GM18511 (cell line): ENCODE measurements around the gene LINC00632.

Experiments used
- ATAC-seq: cut with Tn5 transposase; IDR thresholded peaks from one replicate; pipeline ENCODE4 v1.9.1; 2021; ENCODE audit warnings: mild to moderate bottlenecking, moderate library complexity; ENCODE audit not compliant: unreplicated experiment

Gene LINC00632

DNA sequence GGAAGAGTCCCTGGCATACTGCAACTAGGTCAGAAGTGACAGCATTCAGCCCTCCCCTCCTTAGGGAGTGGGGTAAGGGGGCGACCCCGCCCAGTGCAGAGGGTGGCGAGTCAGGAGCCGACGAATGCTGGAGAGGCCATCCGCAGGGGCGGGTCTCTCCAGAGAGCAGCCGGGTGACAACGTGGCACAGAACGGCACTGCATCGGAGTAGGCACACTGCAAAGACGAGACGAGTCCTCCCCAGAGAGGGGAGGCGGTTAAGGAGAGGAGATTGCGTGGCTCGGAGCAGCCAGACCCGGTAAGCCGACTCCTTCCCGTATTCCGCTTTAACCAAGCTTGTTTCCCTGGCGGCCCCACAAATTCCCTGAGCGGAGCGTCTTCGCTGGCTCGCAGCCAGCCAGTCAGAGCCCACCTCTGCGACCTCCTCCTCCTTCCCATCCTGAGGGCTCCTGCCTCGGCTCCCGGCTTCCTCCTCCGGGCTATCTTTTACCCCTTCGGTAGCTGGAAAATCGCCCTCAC, 54.9 kb downstream of the LINC00632 start:
- ATAC-seq: no peak

DNA sequence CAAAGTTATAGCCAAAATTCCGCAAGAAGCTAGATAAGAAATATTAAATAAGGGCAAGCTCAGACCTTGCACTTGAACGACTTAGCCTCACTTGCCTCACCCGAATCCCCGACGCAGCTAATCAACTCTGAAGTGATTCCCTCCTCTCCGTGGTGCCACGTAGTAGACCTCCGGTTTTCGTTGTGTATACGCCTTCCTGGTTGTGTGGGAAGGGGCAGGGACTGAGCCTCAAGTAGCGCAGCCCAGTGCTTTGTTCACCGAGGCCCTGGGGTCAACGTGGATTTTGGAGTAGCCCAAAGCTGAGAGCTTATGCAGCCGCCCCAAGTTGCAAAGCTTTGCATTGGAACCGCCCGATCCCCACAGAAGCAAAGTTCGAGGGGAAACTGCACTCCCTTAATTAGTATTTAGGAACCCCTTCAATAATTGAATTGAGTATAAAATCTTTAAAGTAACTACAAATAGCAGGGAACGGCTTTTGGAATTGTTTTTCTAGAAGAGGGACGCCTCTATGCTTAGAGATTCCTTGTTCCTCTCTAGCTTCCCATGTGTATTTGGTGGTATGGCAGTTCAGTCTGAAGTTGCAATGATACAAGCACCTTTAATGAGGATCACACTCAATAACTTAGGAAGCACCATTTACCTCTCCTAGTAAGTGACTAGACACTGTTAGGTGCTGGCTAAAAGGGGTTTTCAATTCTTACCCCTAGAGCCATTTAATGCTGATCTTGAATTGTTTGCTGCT, 55.7 kb downstream of the LINC00632 start:
- ATAC-seq: no peak

DNA sequence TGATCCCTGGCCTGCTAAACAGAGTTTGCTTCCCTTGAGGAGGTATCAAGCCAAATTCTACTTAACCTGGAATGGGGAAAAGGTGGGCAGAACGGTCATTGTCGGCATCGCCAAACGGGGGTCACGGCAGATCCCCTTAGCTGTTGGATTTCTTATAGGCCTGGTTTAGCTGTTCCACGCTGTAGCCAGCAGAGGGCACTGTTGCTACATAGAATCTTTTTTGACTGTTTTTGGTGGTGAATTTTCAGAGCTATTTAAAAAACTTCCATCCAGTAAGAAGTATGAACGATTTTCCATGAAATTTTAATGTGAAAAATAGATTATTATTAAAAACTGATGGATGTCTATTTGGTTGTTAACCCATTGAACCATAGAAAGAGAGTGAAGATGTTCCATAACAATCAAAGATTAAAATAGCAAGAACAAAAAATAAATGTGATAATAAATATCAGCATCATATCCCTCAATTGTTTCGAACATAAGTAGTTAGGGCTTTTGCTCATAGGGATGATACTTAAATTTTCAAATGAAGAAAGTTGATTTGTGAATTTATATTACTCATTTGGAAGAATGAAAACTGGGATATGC, 56.6 kb downstream of the LINC00632 start:
- peak; percentile 77 for ATAC-seq

DNA sequence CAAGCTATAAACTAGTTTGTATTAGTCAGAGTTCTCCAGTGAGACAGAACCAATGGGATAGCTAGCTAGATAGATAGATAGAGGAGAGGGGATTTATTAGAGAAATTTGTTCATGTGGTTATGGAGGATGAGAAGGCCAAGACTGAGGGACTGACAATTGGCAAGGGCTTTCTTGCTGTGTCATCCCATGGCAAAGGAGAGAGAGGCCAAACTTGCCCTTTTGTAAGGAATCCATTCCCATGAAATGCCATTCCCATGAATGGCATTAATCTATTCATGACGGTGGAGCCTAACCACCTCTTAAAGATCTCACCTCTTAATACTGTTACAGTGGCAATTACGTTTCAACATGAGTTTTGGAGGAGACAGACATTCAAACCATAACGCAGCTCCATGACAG, 58.1 kb downstream of the LINC00632 start:
- no peak for ATAC-seq

DNA sequence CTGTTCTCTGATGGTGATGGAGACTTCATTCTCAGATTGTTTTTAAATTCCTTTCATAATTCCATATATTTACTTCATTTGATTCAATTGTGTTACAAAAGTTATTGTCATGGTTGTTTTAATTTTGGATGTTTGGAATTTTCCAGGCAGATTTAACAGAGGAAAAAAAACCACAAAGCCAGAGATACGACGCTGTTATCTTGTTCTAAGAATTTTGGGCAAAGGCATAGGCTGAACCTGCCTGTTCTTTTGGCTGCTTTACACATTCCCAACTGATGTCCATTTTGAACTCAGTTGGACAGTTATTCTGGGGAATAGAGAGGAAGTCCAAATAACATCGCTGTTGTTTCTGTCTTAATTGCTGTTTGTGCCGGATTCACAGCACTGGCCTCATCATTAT, 65.7 kb downstream of the LINC00632 start:
- ATAC-seq: no peak

DNA sequence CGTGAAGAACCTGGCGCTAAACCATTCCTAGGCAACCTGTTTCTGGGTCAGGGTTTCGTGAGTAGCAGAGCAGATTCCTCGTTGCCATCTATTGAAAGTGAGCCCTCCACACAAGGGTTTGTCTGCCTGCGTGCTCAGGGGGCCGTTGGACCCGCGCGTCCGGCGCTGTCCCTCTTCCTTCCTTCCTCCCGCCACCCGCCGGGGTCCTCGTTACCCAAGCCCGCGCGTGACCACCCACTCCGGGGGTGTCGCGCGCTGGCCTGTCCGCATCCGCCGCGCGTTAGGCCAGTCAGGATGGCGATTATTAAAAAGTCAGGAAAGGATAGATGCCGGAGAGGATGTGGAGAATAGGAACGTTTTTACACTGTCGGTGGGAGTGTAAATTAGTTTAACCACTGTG, 66.8 kb downstream of the LINC00632 start:
- ATAC-seq: no peak

DNA sequence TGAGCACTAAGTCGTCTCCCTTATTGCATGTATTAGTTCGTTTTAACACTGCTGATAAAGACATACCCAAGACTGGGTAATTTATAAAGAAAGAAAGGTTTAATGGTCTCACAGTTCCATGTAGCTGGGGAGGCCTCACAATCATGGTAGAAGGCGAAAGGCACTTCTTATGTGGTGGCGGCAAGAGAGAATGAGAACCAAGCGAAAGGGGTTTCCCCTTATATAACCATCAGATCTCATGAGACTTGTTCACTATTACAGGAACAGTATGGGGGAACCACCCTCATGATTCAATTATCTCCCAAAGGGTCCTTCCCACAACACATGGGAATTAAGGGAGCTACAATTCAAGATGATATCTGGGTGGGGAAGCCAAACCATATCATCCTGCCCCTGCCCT, 85.1 kb downstream of the LINC00632 start:
- no peak for ATAC-seq

DNA sequence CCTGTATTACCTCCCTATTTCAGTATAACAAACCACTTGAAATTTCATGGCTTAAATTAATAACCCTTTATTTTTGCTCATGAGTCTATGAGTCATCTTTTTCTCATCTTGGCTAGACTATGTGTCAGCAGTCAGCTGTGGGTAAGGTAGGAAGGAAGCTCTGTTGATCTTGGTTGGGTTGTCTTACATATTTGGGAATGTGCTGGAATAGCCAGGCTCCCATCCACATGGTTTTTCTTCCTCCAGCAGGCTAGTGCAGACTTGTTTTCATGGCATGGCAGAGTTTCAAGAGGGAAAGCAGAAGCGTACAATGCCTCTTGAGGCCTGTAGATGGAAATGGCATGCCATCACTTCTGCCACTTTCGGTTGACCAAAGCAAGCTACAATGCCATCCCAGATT, 89.7 kb downstream of the LINC00632 start:
- ATAC-seq: no peak

DNA sequence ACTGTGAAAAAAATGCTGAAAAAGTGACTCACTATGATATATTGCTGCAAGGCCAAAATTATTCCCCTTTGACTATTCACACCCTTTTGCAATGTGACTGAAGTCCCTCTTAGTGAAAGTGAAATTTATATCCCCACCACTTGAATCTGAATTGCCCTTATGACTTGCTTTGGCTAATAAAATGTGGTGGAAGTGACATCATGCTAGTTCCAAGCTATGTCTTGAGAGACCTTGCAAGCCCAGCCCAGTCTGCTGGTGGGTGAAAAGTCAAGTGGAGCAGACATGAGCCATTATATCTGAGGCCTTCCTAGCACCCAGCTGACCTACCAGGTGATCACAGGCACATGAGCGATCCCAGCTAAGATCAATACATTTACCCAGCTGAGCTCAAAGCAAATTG, 94.7 kb downstream of the LINC00632 start:
- ATAC-seq: no peak

DNA sequence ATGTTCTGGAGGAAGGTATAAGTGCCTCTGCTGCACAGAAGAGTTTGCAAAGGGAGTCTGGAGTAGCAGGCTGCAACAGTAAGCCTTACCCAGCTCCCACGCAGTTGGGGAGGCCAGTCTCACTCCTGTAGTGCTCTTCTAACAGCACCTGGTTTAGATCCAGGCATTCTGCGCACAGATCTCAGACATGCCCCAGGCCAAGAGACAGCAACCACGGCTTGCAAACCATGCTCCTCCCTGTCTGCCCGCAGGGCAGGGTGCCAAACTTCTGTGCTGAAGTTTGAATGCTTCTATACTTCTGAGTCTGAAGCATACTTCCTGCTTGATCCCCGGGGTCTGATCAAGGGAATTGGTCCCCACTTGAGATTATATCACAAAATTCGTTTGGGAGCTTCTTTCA, 106.3 kb downstream of the LINC00632 start:
- ATAC-seq: no peak

DNA sequence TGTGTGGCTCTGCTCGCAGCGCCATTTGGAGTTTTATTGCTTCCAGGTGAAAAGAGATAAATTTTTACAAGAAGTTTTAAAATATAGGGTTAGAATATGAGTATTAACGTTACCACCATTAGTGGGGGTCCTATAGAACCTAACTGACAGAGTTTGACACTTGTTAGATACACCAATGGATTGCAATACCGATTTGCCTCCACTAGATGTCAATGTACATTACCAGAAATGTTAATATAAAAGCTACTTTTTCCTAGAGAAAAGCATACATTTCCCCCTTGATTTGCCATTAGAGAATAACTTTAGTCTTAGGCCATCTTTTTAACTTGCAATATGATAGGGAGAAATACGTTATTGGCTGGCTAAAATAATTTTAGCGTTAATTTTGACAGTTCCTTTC, 108.4 kb downstream of the LINC00632 start:
- no peak for ATAC-seq

DNA sequence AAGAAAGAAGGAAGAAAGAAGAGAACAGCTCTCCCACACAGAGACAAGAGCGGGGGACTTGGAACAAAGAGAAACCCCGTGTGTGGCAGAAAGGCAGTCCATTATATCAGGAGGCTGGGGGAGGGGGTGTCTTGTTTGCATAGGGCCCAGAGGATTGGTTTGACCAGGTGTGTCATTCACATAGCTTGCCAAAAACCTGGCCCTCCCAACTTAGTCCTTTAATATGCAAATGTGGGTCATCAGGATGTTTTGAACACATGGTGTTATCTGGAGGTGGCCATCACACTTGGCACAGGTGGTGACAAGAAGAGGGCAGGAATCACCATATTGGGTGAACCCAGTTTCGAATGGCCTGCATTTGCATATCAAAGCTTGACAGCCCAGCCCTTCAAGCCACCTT, 111.7 kb downstream of the LINC00632 start:
- ATAC-seq: no peak

DNA sequence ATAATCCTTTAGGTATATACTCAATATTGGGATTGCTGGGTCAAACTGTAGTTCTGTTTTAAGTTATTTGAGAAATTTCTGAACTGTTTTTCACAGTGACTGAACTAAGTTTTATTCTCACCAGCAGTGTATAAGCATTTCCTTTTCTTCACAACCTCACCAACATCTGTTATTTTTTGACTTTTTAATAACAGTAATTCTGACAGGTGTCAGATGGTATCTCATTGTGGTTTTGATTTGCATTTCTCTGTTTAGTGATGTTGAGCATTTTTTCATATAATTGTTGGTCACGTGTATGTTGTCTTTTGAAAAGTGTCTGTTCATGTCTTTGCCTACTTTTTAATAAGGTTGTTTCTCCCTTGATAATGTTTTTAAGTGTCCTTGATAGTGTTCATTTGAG, 112.6 kb downstream of the LINC00632 start:
- ATAC-seq: no peak

DNA sequence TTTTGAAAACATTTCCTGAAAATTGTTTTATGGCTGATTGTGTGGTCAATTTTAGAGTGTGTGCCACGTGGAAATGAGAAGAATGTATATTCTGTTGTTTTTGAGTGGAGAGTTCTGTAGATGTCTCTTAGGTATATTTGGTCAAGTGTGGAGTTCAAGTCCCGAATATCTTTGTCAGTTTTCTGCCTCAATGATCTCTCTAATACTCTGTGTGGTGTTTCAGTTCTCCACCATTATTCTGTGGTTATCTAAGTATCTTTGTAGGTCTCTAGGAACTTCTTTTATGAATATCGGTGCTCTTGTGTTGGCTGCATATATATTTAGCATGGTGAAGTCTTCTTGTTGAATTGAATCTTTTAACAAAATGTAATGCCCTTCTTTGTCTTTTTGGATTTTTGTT, 113.3 kb downstream of the LINC00632 start:
- ATAC-seq: no peak

DNA sequence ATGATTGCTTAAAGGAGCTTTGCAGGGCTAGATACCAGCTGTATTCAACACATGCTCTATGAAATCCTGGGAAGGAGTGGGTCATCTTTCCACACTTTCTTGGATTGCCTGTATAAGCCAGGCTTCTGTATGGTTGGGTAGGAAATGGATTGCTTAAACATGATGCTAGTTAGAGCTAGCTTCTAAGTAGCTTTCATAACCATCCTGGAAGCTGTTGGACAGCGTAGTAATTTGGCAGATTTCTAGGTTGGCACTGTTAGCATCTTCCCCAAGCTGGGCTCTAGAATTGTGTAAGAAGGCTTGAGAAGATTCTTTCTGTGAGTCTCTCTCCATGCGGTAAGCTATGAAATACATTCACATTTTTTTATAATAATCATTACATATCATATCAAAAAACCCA, 127.3 kb downstream of the LINC00632 start:
- ATAC-seq: no peak
